ENCODE data around the gene ATXN2.

GRCh38 chr12:111578276-111578970 lies 20.7 kb downstream of the ATXN2 start:
- TF ChIP-seq, protein P1, sequence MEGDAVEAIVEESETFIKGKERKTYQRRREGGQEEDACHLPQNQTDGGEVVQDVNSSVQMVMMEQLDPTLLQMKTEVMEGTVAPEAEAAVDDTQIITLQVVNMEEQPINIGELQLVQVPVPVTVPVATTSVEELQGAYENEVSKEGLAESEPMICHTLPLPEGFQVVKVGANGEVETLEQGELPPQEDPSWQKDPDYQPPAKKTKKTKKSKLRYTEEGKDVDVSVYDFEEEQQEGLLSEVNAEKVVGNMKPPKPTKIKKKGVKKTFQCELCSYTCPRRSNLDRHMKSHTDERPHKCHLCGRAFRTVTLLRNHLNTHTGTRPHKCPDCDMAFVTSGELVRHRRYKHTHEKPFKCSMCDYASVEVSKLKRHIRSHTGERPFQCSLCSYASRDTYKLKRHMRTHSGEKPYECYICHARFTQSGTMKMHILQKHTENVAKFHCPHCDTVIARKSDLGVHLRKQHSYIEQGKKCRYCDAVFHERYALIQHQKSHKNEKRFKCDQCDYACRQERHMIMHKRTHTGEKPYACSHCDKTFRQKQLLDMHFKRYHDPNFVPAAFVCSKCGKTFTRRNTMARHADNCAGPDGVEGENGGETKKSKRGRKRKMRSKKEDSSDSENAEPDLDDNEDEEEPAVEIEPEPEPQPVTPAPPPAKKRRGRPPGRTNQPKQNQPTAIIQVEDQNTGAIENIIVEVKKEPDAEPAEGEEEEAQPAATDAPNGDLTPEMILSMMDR (IDR thresholded peaks at IDR 0.05 in 8 of 11, conservative IDR thresholded peaks at IDR 0.05 in 3 of 11): no peak
- TF ChIP-seq POLR2A (IDR thresholded peaks at IDR 0.05) (no peak), POLR2AphosphoS5 (IDR thresholded peaks at IDR 0.05) (no peak)
